ENCODE results near the gene PPP1R13B.

GRCh38 chr14:103870144-103870876 lies 22.9 kb upstream of the PPP1R13B start:
- TF ChIP-seq POLR2A (IDR thresholded peaks at IDR 0.05): no peak
- TF ChIP-seq CTCF (IDR thresholded peaks at IDR 0.05): no peak

All from esophagus squamous epithelium (tissue), 4 donors.